ENCODE data around the gene C2orf42. TPM values are rescaled to one million over a fixed set of nuclear protein-coding genes. Genes with fewer than 3 reads are reported as not detected.

The C2orf42 gene
- total and polyA plus RNA-seq, 10 of the 15 experiments (the other 5 are each of a cell fraction or from before 2014, with no cell fraction given), result 5.5 to 19.8 (median 11.5) TPM

- no peaks in the 10 kb centered on the region for H3K27me3 ChIP-seq (replicated peaks in 1 of 2; ENCODE audit: control insufficient read depth in 2 of 2, insufficient read depth in 2 of 2, low read length in 1 of 2)
- DNase-seq (ENCODE audit: low read depth, low spot score) (no peak), ATAC-seq (peak; percentile 22), FAIRE-seq (no peak)
- peaks cover 3% of the 10 kb centered on the region; the same call in 1 of the 2 replicates for H3K79me2 ChIP-seq (ENCODE audit: control insufficient read depth, insufficient read depth, low read length)
- under 1% methylated on average over 6 of the region's 6 CpGs for WGBS (ENCODE audit: insufficient coverage, insufficient replicate concordance, low lambda C conversion rate, missing lambda C conversion rate)
- in situ Hi-C loops (cut with MboI) (loop anchor here (25.0 kb wide), 1 partner anchor 1734 kb away; no protein-coding TSS in a partner anchor), intact Hi-C loops (cut with micrococcal nuclease; ENCODE audit: unreplicated experiment) (loop anchor here (1.0 to 2.0 kb wide), 2 partner anchors 13 to 35 kb away; no protein-coding TSS in a partner anchor)
- H3K4me2 ChIP-seq (ENCODE audit: control insufficient read depth, insufficient read depth), result peak overlapping the region; percentile 46
- ChIA-PET SMC1A (ENCODE audit: uncharacterized antibody, unreplicated experiment) (interaction anchor here (0.7 to 14.6 kb wide), 14 partner anchors 13 to 207 kb away, joined by 3 to 311 read pairs (median 8); partner anchors contain the start of genes C2orf42, MXD1, PCBP1 and SNRPG), RAD21 (ENCODE audit: unreplicated experiment) (interaction anchor here (0.9 to 14.2 kb wide), 13 partner anchors 12 to 305 kb away, joined by 3 to 234 read pairs (median 22); partner anchors contain the start of genes C2orf42, MXD1 and PCBP1), POLR2A (interaction anchor here (0.6 to 13.9 kb wide), 12 partner anchors 9 to 483 kb away, joined by 3 to 280 read pairs (median 6); partner anchors contain the start of genes MXD1 and PCBP1), CTCF (interaction anchor here (1.0 to 5.8 kb wide), 14 partner anchors 9 to 337 kb away, joined by 3 to 54 read pairs (median 3); partner anchors contain the start of gene PCBP1)
- H3K9me3 ChIP-seq (replicated peaks; ENCODE audit: control insufficient read depth, insufficient read depth, low read length), result no peaks in the 10 kb centered on the region
- peak overlapping the region; percentile 29 for H2AFZ ChIP-seq (ENCODE audit: control insufficient read depth, low read depth, low read length)
- no peaks in the 10 kb centered on the region for H4K20me1 ChIP-seq (ENCODE audit: control insufficient read depth, insufficient read depth)
- TSS peak; percentile 55 for BruUV-seq (replicated peaks)
- H3K36me3 ChIP-seq (ENCODE audit: control insufficient read depth in 2 of 2, insufficient read depth in 2 of 2, low read length in 1 of 2), result no peaks in the 10 kb centered on the region
- H3K9ac ChIP-seq (ENCODE audit: control insufficient read depth, insufficient read depth, low read length), result peak overlapping the region; percentile 69
- H3K4me1 ChIP-seq (ENCODE audit: control insufficient read depth, insufficient read depth, low read length), result peaks cover 77% of the 10 kb centered on the region
- H3K27ac ChIP-seq (ENCODE audit: control insufficient read depth, insufficient read depth), result peak overlapping the region; percentile 95
- H3K4me3 ChIP-seq, result peak overlapping the region; percentile 7; the same call in 1 of the 2 replicates
- TF ChIP-seq IKZF1 (conservative IDR thresholded peaks at IDR 0.05) (peak; percentile 67), RBBP5 (conservative IDR thresholded peaks at IDR 0.05) (no peak), MEF2B (IDR thresholded peaks at IDR 0.05; ENCODE audit: partially characterized antibody, poor library complexity, severe bottlenecking) (peak; percentile 9), MAX (IDR thresholded peaks at IDR 0.05; ENCODE audit: low read depth, low read length) (no peak), ATF7 (IDR thresholded peaks at IDR 0.05; ENCODE audit: low read depth) (0 out of 2 replicates have a peak, but pooled peaks have one; percentile 7), SPI1 (IDR thresholded peaks at IDR 0.05; ENCODE audit: borderline replicate concordance, insufficient read depth, low read depth, low read length) (peak; percentile 62; the same call in 1 of the 2 replicates), LARP7 (IDR thresholded peaks at IDR 0.05) (peak; percentile 63; the same call in 1 of the 2 replicates), HDAC6 (IDR thresholded peaks at IDR 0.05; ENCODE audit: unreplicated experiment) (no peak), GATAD2B (conservative IDR thresholded peaks at IDR 0.05; ENCODE audit: low read depth) (no peak), NRF1 (conservative IDR thresholded peaks at IDR 0.05; ENCODE audit: low read depth, low read length) (no peak), ZNF687 (IDR thresholded peaks at IDR 0.05) (peak; percentile 77), SMARCA5 (IDR thresholded peaks at IDR 0.05) (no peak; the same call in none of the 2 replicates), KLF5 (IDR thresholded peaks at IDR 0.05; ENCODE audit: partially characterized antibody) (no peak), CREM (IDR thresholded peaks at IDR 0.05; ENCODE audit: low read depth) (no peak), IRF5 (IDR thresholded peaks at IDR 0.05; ENCODE audit: borderline replicate concordance) (no peak), STAT3 (IDR thresholded peaks at IDR 0.05; ENCODE audit: low read depth, low read length) (no peak), ASH2L (IDR thresholded peaks at IDR 0.05; ENCODE audit: borderline replicate concordance, low read depth) (no peak), BACH1 (IDR thresholded peaks at IDR 0.05; ENCODE audit: borderline replicate concordance) (0 out of 2 replicates have a peak, but pooled peaks have one; percentile 16)
Measured at GRCh38 chr2:70121627-70122372, 69.0 kb downstream of the C2orf42 start.
